Liver (tissue), 9 donors: ENCODE data around the gene ETFDH. TPM values are rescaled to one million over a fixed set of nuclear protein-coding genes. Genes with fewer than 3 reads are reported as not detected.

Experiments used
- DNase-seq: peaks from one replicate; pipeline ENCODE4 v3.0.0-alpha.2; 2017; ENCODE audit warnings: low spot score
- H3K27ac ChIP-seq, 2 donors: one replicate each; pipeline ENCODE4 v1.7.0; 2013; ENCODE audit warnings: inconsistent platforms in 2 of 2, low read length in 2 of 2, control low read depth in 1 of 2, low read depth in 1 of 2, mild to moderate bottlenecking in 1 of 2
- H3K27me3 ChIP-seq, 4 donors: one replicate each; pipeline versions ENCODE4 v1.6.1 to v1.7.0; 2013; ENCODE audit warnings: low read length in 3 of 4, inconsistent platforms in 1 of 4, mild to moderate bottlenecking in 1 of 4, moderate library complexity in 1 of 4; ENCODE audit not compliant: control insufficient read depth in 4 of 4, insufficient read depth in 4 of 4
- H3K36me3 ChIP-seq, 4 donors: one replicate each; pipeline versions ENCODE4 v1.6.1 to v1.7.0; 2013; ENCODE audit warnings: low read length in 3 of 4, mild to moderate bottlenecking in 3 of 4, low read depth in 1 of 4, moderate library complexity in 1 of 4; ENCODE audit not compliant: control insufficient read depth in 4 of 4, insufficient read depth in 3 of 4
- H3K4me1 ChIP-seq, 4 donors: one replicate each; pipeline versions ENCODE4 v1.6.1 to v1.7.0; 2013; ENCODE audit warnings: low read length in 3 of 4, mild to moderate bottlenecking in 3 of 4, moderate library complexity in 1 of 4; ENCODE audit not compliant: control insufficient read depth in 4 of 4, insufficient read depth in 4 of 4
- H3K4me3 ChIP-seq, 3 donors: one replicate each; pipeline versions ENCODE4 v1.6.1 to v1.7.0; 2013; ENCODE audit warnings: low read length in 3 of 3, control low read depth in 1 of 3, low read depth in 1 of 3, mild to moderate bottlenecking in 1 of 3
- H3K9ac ChIP-seq, 2 donors: one replicate each; pipeline ENCODE4 v1.7.0; 2013; ENCODE audit warnings: low read length in 2 of 2, mild to moderate bottlenecking in 2 of 2, moderate library complexity in 2 of 2, control low read depth in 1 of 2, low read depth in 1 of 2
- H3K9me3 ChIP-seq, 4 donors: one replicate each; pipeline versions ENCODE4 v1.6.1 to v1.7.0; 2013; ENCODE audit warnings: low read length in 3 of 4; ENCODE audit not compliant: control insufficient read depth in 4 of 4
- EGR1 ChIP-seq, 2 donors: IDR thresholded peaks; 2 replicates each; pipeline ENCODE4 v1.6.1; 2016 to 2018; ENCODE audit warnings: antibody characterized with exemption in 2 of 2, low read depth in 2 of 2
- FOXA1 ChIP-seq: IDR thresholded peaks from 2 replicates; pipeline ENCODE4 v1.6.1; 2016; ENCODE audit warnings: antibody characterized with exemption
- FOXA2 ChIP-seq: IDR thresholded peaks from 2 replicates; pipeline ENCODE4 v1.6.1; 2016; ENCODE audit warnings: antibody characterized with exemption
- GABPA ChIP-seq, 2 donors: IDR thresholded peaks in 1 of 2; conservative IDR thresholded peaks in 1 of 2; 2 replicates each; pipeline ENCODE4 v1.6.1; 2016; ENCODE audit warnings: antibody characterized with exemption in 2 of 2, mild to moderate bottlenecking in 1 of 2, moderate library complexity in 1 of 2
- HNF4A ChIP-seq, 2 donors: conservative IDR thresholded peaks; 2 replicates each; pipeline ENCODE4 v1.6.1; 2016; ENCODE audit warnings: antibody characterized with exemption in 2 of 2, mild to moderate bottlenecking in 2 of 2
- HNF4G ChIP-seq: IDR thresholded peaks from 2 replicates; pipeline ENCODE4 v1.6.1; 2016; ENCODE audit warnings: antibody characterized with exemption
- JUND ChIP-seq, 2 donors: IDR thresholded peaks; 2 replicates each; pipeline ENCODE4 v1.6.1; 2016; ENCODE audit warnings: antibody characterized with exemption in 2 of 2
- NR2F2 ChIP-seq: IDR thresholded peaks from 2 replicates; pipeline ENCODE4 v1.6.1; 2016; ENCODE audit warnings: antibody characterized with exemption
- RAD21 ChIP-seq, 2 donors: IDR thresholded peaks; 2 replicates each; pipeline ENCODE4 v1.6.1; 2016; ENCODE audit warnings: antibody characterized with exemption in 2 of 2, mild to moderate bottlenecking in 2 of 2
- SP1 ChIP-seq: IDR thresholded peaks from 2 replicates; pipeline ENCODE4 v1.6.1; 2018; ENCODE audit warnings: antibody characterized with exemption, mild to moderate bottlenecking
- TAF1 ChIP-seq: conservative IDR thresholded peaks from 2 replicates; pipeline ENCODE4 v1.6.1; 2016; ENCODE audit warnings: antibody characterized with exemption, mild to moderate bottlenecking
- YY1 ChIP-seq: IDR thresholded peaks from 2 replicates; pipeline ENCODE4 v1.6.1; 2016; ENCODE audit warnings: antibody characterized with exemption, mild to moderate bottlenecking
- WGBS: extraction: QIAGEN DNeasy Blood & Tissue Kit; methylation state at CpG from one replicate; pipeline ENCODE4 v1.1.7; 2013; 5-methylcytosine and 5-hydroxymethylcytosine counted together
- polyA plus RNA-seq, 2 donors: library from polyadenylated mRNA; stranded (reverse) in 1 of 2; unstranded in 1 of 2; fragments of 200-250 nt in 1 of 2; fragments of >200 nt in 1 of 2; fragmentation: Nextera tagmentation in 1 of 2; extraction: Ambion mirVana in 1 of 2; gene quantifications; one replicate each; pipeline versions ENCODE4 v1.2.1 to v1.2.3, GENCODE V29; 2013 to 2015
- total RNA-seq, 2 donors: library from RNA; depleted of rRNA; stranded (reverse); fragments of >200 nt; gene quantifications; one replicate each; pipeline ENCODE4 v1.2.3, GENCODE V29; 2014
- TF ChIP-seq, protein P1 (sequence below): IDR thresholded peaks from 2 replicates; pipeline ENCODE4 v1.6.1; 2016; ENCODE audit warnings: antibody characterized with exemption
- TF ChIP-seq, protein P2 (sequence below): IDR thresholded peaks from 2 replicates; pipeline ENCODE4 v1.6.1; 2016; ENCODE audit warnings: antibody characterized with exemption
- TF ChIP-seq, protein P3 (sequence below): fragments of 150-350 bp; IDR thresholded peaks from 2 replicates; pipeline ENCODE4 v1.5.1; 2017; ENCODE audit warnings: improper control_type of control experiment, low read depth, low read length; ENCODE audit not compliant: missing input control
- TF ChIP-seq, protein P4 (sequence below): IDR thresholded peaks from 2 replicates; pipeline ENCODE4 v1.6.1; 2016; ENCODE audit warnings: antibody characterized with exemption, mild to moderate bottlenecking
- donor health status: healthy.
- donor health status: healthy.
- donor health status: healthy.
- donor health status: healthy.
- donor health status: healthy.

Gene ETFDH
- total and polyA plus RNA-seq, 4 donors: 40.7 to 151 (median 117) TPM

DNA sequence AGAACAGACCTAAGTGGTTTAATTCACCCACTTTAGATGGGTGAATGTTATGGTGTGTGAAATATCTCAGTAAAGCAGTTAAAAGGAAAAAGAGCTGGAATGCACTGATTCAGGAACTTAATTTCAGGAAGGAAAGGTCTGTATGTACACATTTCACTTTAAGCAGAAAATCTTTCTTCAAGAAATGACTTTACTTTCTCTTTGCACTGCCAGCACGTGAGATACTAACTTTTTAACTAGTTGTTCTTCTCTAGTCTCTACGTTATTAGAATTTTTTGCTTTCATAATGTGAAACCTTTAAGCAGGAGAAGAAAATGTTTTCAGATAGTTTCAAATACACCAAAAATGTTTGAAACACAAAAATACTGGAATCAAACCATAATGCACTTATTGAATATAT, 19.2 kb upstream of the ETFDH start:
- H3K36me3 ChIP-seq: no peaks in the 10 kb centered on the region
- 33% methylated on average over 2 of the region's 2 CpGs for WGBS
- H3K27ac ChIP-seq: no peak overlapping the region
- H3K9me3 ChIP-seq: no peaks in the 10 kb centered on the region
- H3K27me3 ChIP-seq: no peaks in the 10 kb centered on the region
- H3K9ac ChIP-seq: no peak overlapping the region
- no peaks in the 10 kb centered on the region for H3K4me1 ChIP-seq
- TF ChIP-seq, protein P1, sequence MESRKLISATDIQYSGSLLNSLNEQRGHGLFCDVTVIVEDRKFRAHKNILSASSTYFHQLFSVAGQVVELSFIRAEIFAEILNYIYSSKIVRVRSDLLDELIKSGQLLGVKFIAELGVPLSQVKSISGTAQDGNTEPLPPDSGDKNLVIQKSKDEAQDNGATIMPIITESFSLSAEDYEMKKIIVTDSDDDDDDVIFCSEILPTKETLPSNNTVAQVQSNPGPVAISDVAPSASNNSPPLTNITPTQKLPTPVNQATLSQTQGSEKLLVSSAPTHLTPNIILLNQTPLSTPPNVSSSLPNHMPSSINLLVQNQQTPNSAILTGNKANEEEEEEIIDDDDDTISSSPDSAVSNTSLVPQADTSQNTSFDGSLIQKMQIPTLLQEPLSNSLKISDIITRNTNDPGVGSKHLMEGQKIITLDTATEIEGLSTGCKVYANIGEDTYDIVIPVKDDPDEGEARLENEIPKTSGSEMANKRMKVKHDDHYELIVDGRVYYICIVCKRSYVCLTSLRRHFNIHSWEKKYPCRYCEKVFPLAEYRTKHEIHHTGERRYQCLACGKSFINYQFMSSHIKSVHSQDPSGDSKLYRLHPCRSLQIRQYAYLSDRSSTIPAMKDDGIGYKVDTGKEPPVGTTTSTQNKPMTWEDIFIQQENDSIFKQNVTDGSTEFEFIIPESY: no peak
- TF ChIP-seq RAD21 (IDR thresholded peaks at IDR 0.05) (no peak), EGR1 (IDR thresholded peaks at IDR 0.05; ENCODE audit: low read depth in 2 of 2) (no peak), GABPA (IDR thresholded peaks at IDR 0.05 in 1 of 2, conservative IDR thresholded peaks at IDR 0.05 in 1 of 2) (no peak), FOXA2 (no peak), SP1 (no peak), JUND (IDR thresholded peaks at IDR 0.05) (no peak), NR2F2 (no peak), HNF4G (no peak), YY1 (no peak), FOXA1 (no peak), TAF1 (no peak), HNF4A (conservative IDR thresholded peaks at IDR 0.05) (no peak)
- TF ChIP-seq, protein P2, sequence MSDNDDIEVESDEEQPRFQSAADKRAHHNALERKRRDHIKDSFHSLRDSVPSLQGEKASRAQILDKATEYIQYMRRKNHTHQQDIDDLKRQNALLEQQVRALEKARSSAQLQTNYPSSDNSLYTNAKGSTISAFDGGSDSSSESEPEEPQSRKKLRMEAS: no peak
- TF ChIP-seq, protein P3, sequence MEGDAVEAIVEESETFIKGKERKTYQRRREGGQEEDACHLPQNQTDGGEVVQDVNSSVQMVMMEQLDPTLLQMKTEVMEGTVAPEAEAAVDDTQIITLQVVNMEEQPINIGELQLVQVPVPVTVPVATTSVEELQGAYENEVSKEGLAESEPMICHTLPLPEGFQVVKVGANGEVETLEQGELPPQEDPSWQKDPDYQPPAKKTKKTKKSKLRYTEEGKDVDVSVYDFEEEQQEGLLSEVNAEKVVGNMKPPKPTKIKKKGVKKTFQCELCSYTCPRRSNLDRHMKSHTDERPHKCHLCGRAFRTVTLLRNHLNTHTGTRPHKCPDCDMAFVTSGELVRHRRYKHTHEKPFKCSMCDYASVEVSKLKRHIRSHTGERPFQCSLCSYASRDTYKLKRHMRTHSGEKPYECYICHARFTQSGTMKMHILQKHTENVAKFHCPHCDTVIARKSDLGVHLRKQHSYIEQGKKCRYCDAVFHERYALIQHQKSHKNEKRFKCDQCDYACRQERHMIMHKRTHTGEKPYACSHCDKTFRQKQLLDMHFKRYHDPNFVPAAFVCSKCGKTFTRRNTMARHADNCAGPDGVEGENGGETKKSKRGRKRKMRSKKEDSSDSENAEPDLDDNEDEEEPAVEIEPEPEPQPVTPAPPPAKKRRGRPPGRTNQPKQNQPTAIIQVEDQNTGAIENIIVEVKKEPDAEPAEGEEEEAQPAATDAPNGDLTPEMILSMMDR: no peak
- TF ChIP-seq, protein P4, sequence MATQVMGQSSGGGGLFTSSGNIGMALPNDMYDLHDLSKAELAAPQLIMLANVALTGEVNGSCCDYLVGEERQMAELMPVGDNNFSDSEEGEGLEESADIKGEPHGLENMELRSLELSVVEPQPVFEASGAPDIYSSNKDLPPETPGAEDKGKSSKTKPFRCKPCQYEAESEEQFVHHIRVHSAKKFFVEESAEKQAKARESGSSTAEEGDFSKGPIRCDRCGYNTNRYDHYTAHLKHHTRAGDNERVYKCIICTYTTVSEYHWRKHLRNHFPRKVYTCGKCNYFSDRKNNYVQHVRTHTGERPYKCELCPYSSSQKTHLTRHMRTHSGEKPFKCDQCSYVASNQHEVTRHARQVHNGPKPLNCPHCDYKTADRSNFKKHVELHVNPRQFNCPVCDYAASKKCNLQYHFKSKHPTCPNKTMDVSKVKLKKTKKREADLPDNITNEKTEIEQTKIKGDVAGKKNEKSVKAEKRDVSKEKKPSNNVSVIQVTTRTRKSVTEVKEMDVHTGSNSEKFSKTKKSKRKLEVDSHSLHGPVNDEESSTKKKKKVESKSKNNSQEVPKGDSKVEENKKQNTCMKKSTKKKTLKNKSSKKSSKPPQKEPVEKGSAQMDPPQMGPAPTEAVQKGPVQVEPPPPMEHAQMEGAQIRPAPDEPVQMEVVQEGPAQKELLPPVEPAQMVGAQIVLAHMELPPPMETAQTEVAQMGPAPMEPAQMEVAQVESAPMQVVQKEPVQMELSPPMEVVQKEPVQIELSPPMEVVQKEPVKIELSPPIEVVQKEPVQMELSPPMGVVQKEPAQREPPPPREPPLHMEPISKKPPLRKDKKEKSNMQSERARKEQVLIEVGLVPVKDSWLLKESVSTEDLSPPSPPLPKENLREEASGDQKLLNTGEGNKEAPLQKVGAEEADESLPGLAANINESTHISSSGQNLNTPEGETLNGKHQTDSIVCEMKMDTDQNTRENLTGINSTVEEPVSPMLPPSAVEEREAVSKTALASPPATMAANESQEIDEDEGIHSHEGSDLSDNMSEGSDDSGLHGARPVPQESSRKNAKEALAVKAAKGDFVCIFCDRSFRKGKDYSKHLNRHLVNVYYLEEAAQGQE: no peak
- H3K4me3 ChIP-seq: no peak overlapping the region
- no peak for DNase-seq

DNA sequence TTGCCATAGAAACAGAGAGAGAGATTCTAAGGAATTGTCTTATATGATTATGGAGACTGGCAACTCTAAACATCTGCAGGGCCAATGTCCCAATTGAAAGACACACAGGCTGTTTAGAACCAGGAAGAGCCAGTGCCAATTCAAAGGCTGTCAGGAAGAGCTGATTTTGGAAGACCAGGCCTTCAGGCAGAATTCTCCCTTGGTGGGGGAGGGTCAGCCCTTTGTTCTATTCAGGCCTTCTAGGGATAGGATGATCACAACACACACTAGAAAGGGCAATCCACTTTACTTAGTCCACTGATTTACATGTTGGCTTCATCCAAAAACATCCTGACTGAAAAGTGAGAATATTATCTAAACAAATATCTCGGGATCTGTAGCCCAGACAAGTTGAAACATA, 15.7 kb upstream of the ETFDH start:
- Histone ChIP-seq H3K27ac (no peak overlapping the region), H3K27me3 (no peaks in the 10 kb centered on the region), H3K9ac (no peak overlapping the region), H3K4me1 (no peaks in the 10 kb centered on the region), H3K4me3 (no peak overlapping the region), H3K36me3 (no peaks in the 10 kb centered on the region), H3K9me3 (no peaks in the 10 kb centered on the region)
- TF ChIP-seq RAD21 (IDR thresholded peaks at IDR 0.05) (no peak), FOXA2 (no peak)
- no peak for DNase-seq
- WGBS: 81% methylated on average over 1 of the region's 1 CpG
